GM21381 (cell line): ENCODE results near the gene THOP1.

ENCODE experiments used
- ATAC-seq: cut with Tn5 transposase; IDR thresholded peaks from one replicate; pipeline ENCODE4 v1.9.1; 2021; ENCODE audit warnings: mild to moderate bottlenecking, moderate library complexity; ENCODE audit not compliant: unreplicated experiment

Gene THOP1

GRCh38 chr19:2802826-2803225 is 17.5 kb downstream of the THOP1 start:
- ATAC-seq: no peak

GRCh38 chr19:2803486-2804155 is 18.3 kb downstream of the THOP1 start:
- no peak for ATAC-seq

GRCh38 chr19:2804156-2805004 is 19.1 kb downstream of the THOP1 start:
- ATAC-seq: no peak

GRCh38 chr19:2805261-2805900 is 20.1 kb downstream of the THOP1 start:
- ATAC-seq: no peak

- ATAC-seq: no peak
Measured at GRCh38 chr19:2805991-2806649, 20.8 kb downstream of the THOP1 start.

- no peak for ATAC-seq
Measured at GRCh38 chr19:2806736-2807378, 21.6 kb downstream of the THOP1 start.

GRCh38 chr19:2807379-2808128 is 22.3 kb downstream of the THOP1 start:
- ATAC-seq: no peak

- ATAC-seq: no peak
Measured at GRCh38 chr19:2808129-2808941, 23.0 kb downstream of the THOP1 start.

GRCh38 chr19:2809387-2810140 is 24.3 kb downstream of the THOP1 start:
- ATAC-seq: no peak

- no peak for ATAC-seq
Measured at GRCh38 chr19:2810141-2811091, 25.1 kb downstream of the THOP1 start.

GRCh38 chr19:2811221-2811722 is 26.0 kb downstream of the THOP1 start:
- no peak for ATAC-seq

- no peak for ATAC-seq
Measured at GRCh38 chr19:2811735-2812413, 26.6 kb downstream of the THOP1 start.

GRCh38 chr19:2812414-2813234 is 27.3 kb downstream of the THOP1 start:
- no peak for ATAC-seq

GRCh38 chr19:2813235-2814160 is 28.2 kb downstream of the THOP1 start:
- ATAC-seq: no peak

- ATAC-seq: no peak
Measured at GRCh38 chr19:2814426-2814825, 29.1 kb downstream of the THOP1 start.
